GM21723 (cell line): ENCODE measurements around the gene NINJ1.
"Not testable (repeated sequence)": the region's sequence is repeated elsewhere in the genome, so short reads cannot be mapped to it uniquely, and the experiment has no call there.

Experiments used
- ATAC-seq: cut with Tn5 transposase; IDR thresholded peaks from one replicate; pipeline ENCODE4 v1.9.1; 2021; ENCODE audit warnings: mild to moderate bottlenecking, moderate library complexity; ENCODE audit not compliant: unreplicated experiment

The NINJ1 gene

DNA sequence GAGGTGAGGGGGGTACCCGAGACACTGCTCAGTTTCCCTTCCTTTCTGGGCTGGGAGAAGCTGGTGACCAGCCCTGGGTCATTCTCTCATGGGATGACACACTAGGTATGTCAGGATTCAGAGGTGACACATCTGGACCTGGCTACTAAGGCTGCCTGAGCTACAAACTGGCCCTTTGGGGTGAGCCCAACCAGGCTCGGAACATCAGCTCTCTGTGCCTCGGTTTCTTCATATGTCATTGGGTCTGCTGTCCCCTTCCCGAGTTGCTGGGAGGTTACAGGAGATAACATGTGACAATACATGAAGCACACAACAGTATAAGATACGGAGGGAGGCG, 26.3 kb downstream of the NINJ1 start:
- no peak for ATAC-seq

DNA sequence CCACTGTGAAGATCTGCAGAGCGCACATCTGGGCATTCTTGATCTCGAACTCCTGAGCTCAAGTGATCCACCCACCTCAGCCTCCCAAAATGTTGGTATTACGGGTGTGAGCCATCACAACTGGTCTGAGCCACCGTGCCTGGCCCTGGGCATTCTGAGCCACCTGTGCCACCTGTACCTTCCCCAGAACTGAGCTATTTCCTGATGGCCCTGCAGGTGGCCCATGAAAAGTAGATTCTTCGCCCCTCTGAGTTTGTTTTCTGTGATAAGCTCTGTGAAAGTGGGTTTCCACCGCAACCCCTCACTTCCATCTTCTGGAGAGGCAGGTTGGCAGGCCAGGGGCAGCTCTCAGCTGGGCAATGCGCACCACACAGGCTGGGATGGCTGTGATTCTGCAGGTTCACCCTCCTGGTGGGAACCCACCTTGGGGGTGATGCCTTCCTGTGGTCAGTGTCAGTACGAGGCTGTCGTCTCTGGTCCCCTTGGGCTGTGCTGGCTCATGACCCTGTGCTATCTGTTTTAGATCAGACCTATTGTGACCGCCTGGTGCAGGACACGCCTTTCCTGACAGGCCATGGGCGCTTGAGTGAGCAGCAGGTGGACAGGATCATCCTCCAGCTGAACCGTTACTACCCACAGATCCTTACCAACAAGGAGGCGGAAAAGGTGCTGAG, 26.8 kb downstream of the NINJ1 start:
- ATAC-seq, result no peak

DNA sequence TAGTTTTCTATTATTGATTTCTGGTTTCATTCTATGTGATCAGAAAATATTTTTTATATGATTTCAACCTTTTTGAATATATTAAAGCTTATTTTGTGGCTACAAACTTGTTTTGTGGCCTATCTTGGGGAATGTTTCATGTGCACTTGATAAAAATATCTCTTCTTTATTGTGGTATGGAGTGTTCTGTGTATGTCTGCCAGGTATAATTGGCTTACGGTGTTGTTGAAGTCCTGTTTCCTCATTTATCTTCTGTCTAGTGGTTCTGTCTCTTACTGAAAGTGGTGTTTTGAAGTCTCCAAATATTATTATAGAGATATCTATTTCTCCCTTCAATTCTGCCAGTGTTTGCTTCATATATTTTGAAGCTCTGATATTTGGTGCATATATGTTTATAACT, 28.4 kb downstream of the NINJ1 start:
- ATAC-seq, result no peak

- not testable (repeated sequence) for ATAC-seq
Measured at GRCh38 chr9:93101086-93101485, 33.0 kb downstream of the NINJ1 start.

DNA sequence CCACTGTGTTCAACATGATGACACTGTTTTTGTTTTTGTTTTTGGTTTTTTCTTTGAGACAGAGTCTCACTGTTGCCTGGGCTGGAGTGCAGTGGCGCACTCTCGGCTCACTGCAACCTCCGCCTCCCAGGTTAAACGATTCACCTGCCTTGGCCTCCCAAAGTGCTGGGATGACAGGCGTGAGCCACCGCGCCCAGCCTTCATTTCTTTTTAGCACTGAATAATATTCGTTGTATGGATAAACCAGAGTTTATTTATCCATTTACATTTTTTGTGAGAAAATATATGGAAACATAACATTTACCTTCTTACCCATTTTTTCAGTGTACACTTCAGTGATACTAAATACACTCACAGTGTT, 33.8 kb downstream of the NINJ1 start:
- no peak for ATAC-seq

DNA sequence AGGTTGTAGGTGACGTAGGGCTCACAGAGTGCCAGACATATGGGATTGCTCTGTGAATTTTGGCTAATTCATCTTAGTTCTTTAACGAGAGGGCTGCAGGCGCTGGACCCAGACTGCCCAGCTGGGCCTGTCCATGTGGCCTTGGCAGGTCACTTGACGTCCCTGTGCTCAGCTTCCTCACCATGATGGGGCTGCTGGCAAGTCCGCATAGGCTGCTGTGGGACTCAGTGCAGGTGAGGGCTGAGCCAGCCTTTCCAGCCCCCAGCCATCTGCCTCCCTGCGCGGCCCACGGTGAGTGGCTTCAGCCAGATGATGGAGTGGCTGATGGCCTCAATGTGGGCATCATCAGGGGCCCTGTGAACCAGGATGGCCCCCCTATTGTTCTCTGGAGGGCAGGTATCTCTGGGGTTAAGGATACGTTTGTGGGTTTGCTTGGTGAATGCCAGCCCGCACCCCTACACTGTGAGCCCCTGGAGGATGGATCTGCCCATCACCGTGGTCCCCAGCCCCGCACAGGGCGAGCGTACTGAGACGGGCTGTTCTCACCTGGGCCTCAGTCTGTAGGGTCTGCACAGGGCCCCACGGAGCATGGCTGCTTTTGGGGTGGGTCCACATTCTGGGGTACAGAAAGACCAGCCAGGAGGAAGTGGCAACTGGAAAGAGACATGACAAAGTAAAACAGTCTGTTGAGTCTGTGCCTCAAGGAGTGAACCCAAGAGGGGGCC, 34.3 kb downstream of the NINJ1 start:
- ATAC-seq, result no peak

- ATAC-seq, result no peak
Measured at GRCh38 chr9:93098236-93098946, 35.7 kb downstream of the NINJ1 start.

DNA sequence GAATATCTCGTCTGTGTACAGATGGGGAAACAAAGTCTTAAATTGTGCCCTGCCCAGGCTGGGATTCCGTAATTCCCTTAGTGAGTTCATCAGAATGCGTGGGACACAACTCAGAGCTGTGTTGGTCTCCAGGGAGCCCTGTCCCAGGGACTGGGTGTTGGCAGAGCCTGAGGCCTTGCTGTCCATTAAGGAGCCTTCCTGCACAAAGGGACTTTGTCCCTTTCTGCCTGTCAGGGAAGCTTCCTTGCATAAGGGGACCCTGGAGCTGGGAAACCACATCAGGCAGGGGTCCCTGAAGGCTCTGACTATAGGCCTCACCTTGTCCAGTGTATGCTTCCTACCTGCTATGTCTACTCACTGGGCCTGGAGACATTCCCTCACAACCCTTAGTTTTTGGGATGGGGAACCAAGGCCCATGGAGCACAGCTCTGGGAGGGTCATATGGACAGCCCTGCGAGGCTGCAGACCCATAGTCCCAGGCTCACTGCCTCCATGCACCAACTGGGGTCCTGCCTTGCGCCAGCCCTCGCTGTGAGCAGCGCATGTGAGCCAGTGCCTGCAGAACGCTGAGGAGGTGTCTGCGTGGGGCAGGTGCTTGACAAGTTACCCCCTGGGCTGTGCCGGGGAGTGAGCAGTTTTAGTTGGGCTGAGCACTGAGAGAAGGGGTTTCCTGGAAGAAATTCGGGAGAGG, 36.4 kb downstream of the NINJ1 start:
- ATAC-seq, result no peak

GRCh38 chr9:93096811-93097382, 37.2 kb downstream of the NINJ1 start:
- ATAC-seq, result no peak

DNA sequence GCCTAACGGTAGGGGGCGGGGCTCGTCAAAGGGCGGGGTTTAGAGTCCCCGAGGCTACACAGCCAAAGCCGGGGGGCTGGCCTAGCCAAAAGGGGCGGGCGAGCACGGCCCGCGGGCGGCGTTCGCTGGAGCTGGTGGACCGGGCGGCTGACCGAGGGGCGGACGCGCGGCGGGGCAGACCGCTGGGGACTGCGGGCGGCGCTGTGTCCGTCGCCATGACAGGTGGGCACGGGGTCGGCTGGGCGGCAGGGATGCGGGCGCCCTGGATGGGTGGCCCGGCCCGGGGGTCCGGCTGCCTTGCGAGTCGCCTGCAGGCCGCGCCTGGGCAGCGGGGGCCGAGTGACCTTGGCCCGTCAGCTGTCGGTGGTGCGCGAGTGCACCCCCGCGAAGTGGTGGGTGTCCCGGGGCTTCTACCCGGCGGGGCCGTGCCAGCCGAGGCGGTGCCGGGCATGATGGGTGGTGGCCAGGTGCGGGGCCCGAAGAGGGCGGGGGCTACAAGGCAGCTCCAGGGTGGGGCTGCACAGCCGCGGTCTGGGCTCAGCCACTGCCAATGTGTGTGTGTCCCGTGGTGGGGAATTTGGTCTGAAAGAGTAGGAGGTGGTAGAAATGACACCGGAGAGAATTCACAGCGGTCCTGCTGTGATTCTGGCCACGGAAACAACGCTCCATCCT, 37.8 kb downstream of the NINJ1 start, which contains the start of gene CARD19:
TSS of gene CARD19 (plus strand) at position 87 of the 672 bp plus-strand sequence. CDS start at position 216, 129 bp downstream.
- ATAC-seq, result peak; percentile 45

DNA sequence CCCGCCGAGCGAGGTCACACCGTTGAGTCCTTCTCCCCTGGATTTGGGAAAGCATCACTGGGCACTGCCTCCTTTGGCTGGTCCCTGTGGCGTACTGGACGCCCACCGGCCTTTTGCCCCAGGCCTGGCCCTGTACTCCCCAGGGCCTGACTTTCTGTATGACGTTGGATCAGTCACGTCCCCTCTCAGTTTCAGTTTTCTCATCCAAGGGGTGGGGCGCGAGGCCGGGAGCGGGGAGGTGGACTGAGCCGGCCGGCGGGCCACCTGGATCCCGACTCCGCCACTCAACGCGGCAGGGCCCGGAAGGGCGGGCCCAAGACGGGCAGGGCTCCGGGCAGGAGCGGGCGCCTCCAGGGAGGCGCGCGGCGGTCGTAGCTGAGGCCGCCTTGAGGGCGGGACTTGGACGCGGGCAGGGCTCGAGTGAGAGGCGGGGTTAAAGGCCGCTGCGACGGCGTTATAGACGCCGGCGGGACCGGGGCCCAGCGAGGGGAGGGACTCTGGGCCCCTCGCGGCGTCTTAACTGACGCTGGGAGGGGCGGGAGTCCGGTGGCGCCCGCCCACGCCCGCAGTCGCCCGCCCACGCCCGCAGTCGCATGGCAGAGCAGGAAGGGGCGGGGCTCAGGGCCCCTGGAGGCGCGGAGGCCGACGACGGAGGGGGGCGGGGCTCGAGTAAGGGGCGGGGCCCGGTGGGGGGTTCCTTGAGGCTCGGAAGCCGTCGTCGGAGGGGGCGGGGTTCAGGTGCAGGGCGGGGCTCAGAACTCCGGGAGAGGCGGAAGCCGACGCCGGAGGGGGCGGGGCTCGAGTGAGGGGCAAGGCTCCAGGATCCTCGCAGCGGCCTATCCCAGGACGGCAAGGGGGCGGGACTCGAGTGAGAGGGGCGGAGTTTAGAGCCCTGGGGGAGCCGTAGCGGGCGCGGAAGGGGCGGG, 38.6 kb downstream of the NINJ1 start:
- ATAC-seq, result peak; percentile 59

- ATAC-seq, result peak; percentile 20
Measured at GRCh38 chr9:93094658-93095204, 39.3 kb downstream of the NINJ1 start.

DNA sequence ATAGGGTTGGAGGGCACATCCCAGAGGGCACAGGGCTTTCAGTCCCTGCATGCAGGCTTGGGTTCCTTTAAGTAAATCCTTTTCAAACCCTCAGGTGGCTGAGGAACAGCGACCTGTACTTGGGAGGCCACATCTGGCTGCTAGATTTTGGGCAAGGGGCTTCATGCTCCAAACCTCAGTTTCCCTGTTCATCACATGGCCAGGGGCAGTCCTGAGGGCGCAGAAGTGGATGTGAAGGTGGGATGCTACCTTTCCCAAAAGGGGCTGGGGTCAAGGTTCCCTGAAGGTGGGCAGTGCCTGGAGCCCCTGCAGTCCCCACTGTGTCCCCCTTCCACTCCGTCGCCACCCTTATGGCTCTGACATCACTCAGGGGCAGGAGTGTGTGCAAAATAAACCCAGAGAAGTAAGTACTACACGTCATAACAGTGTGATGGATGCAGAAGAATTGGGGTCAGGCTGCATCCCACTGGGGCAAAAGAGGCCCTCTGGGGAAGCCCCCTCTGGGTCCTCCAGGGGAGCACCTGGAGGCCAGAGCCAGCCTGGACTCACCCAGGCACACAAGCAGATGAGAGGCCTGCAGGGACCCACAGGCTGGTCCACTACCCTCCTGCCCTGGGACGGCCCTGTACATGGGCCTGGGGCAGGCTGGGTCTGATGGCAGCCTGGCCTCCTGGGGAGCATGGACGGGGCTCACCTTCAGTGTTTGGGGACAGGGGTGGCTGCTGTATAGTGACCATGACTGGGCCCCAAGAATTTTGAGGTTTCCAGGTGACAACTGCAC, 40.0 kb downstream of the NINJ1 start:
- no peak for ATAC-seq

- ATAC-seq, result no peak
Measured at GRCh38 chr9:93093127-93093876, 40.7 kb downstream of the NINJ1 start.

DNA sequence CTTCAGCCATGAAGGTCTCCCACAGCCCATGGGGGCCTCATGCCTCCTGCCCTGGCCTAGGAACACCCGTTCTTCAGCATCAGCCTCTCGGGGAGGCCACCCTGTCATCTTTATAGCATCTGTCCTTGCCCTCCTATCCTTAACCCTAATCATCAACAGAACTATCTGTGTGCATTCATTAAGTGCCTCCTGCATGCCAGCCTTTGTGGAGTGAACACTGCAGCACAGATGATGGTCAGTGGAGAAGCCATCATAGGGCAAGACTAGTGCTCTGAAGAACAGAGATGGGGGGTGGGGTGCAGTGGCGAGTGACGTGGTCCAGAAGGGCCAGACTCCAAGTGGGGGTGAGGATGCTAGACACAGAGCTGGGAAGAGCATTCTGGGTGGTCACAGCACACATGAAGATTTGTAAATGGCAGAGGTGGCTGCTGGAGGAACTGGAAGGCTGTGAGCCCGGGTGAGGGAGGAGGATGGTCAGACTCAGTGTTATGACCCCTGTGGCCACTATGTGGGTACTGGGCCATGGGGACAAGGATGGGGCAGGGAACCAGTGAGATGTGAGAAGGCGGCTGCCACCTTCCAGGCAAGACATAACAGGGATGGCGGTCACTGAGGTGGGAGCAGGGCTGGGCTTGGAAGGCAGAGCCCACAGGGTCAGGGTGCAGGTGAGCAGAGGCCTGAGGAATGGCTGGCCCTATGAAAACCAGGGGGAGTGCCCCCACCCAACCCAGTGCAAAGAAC, 41.6 kb downstream of the NINJ1 start:
- ATAC-seq, result no peak

GRCh38 chr9:93091453-93092081, 42.5 kb downstream of the NINJ1 start:
- no peak for ATAC-seq

DNA sequence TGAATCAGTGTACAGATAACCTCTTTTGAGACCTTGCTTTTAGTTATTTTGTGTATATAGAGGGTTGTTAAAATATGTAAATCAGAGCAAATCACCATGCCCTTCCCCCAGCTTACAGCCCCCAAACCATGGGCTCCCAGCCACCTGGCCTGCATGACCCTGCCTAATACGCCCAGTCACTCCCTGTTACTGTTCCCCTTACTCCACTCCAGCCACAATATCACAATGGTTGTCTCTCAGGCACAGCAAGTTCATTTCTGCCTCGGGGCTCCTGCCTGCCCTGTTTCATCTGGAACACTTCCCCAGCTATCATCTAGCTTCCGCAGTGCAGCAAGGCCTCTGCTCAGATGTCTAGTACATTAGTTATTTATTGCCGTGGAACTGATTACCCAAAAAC, 43.0 kb downstream of the NINJ1 start:
- no peak for ATAC-seq
